HG02938 (cell line): Measurements from ENCODE around the gene SRGAP1.

ENCODE experiments used
- ATAC-seq: cut with Tn5 transposase; IDR thresholded peaks from one replicate; pipeline ENCODE4 v1.9.1; 2021; ENCODE audit warnings: mild to moderate bottlenecking, moderate library complexity; ENCODE audit not compliant: unreplicated experiment

Gene SRGAP1

GRCh38 chr12:63961048-63961447 is 116.5 kb downstream of the SRGAP1 start:
- ATAC-seq: no peak

GRCh38 chr12:63961543-63961942 is 117.0 kb downstream of the SRGAP1 start:
- no peak for ATAC-seq

- ATAC-seq: no peak
Observed at GRCh38 chr12:63963868-63964267, 119.4 kb downstream of the SRGAP1 start.

- no peak for ATAC-seq
Observed at GRCh38 chr12:63964301-63964700, 119.8 kb downstream of the SRGAP1 start.

GRCh38 chr12:63965936-63966605 is 121.6 kb downstream of the SRGAP1 start:
- no peak for ATAC-seq

- ATAC-seq: no peak
Observed at GRCh38 chr12:63966606-63966975, 122.1 kb downstream of the SRGAP1 start.

- ATAC-seq: no peak
Observed at GRCh38 chr12:63967358-63968145, 123.1 kb downstream of the SRGAP1 start.

GRCh38 chr12:63968673-63969072 is 124.2 kb downstream of the SRGAP1 start:
- ATAC-seq: no peak

- ATAC-seq: no peak
Observed at GRCh38 chr12:63976902-63977395, 132.4 kb downstream of the SRGAP1 start.

GRCh38 chr12:63977441-63977840 is 132.9 kb downstream of the SRGAP1 start:
- no peak for ATAC-seq

- ATAC-seq: no peak
Observed at GRCh38 chr12:63978519-63978918, 134.0 kb downstream of the SRGAP1 start.

GRCh38 chr12:63980211-63980610 is 135.7 kb downstream of the SRGAP1 start:
- no peak for ATAC-seq

- ATAC-seq: no peak
Observed at GRCh38 chr12:63981343-63981742, 136.8 kb downstream of the SRGAP1 start.

- ATAC-seq: no peak
Observed at GRCh38 chr12:63982604-63983295, 138.2 kb downstream of the SRGAP1 start.

GRCh38 chr12:63985456-63985855 is 141.0 kb downstream of the SRGAP1 start:
- ATAC-seq: no peak

GRCh38 chr12:63985945-63986344 is 141.4 kb downstream of the SRGAP1 start:
- ATAC-seq: no peak

- no peak for ATAC-seq
Observed at GRCh38 chr12:63989301-63989845, 144.9 kb downstream of the SRGAP1 start.

GRCh38 chr12:63990828-63991547 is 146.5 kb downstream of the SRGAP1 start:
- no peak for ATAC-seq

GRCh38 chr12:63994704-63995103 is 150.2 kb downstream of the SRGAP1 start:
- no peak for ATAC-seq

GRCh38 chr12:63995512-63995911 is 151.0 kb downstream of the SRGAP1 start:
- no peak for ATAC-seq

GRCh38 chr12:63996556-63996955 is 152.1 kb downstream of the SRGAP1 start:
- no peak for ATAC-seq
